ENCODE results near the gene IREB2.

GRCh38 chr15:78550815-78551214 is 112.8 kb downstream of the IREB2 start:
- TF ChIP-seq CTCF (IDR thresholded peaks at IDR 0.05; ENCODE audit: extremely low read depth in 1 of 2, insufficient read depth in 1 of 2, low read depth in 1 of 2, low read length in 2 of 2) (no peak), POLR2A (IDR thresholded peaks at IDR 0.05; ENCODE audit: low read depth, low read length) (no peak), EZH2 (IDR thresholded peaks at IDR 0.05; ENCODE audit: borderline replicate concordance, low read depth, low read length, severe bottlenecking) (no peak)

All from endothelial cell of umbilical vein (primary cell).